ENCODE measurements around the gene SLC39A11. TPM values are rescaled to one million over a fixed set of nuclear protein-coding genes. Genes with fewer than 3 reads are reported as not detected.

Gene SLC39A11
- polyA plus RNA-seq, 3 donors: 16.6 to 27.9 (median 26.6) TPM

DNA sequence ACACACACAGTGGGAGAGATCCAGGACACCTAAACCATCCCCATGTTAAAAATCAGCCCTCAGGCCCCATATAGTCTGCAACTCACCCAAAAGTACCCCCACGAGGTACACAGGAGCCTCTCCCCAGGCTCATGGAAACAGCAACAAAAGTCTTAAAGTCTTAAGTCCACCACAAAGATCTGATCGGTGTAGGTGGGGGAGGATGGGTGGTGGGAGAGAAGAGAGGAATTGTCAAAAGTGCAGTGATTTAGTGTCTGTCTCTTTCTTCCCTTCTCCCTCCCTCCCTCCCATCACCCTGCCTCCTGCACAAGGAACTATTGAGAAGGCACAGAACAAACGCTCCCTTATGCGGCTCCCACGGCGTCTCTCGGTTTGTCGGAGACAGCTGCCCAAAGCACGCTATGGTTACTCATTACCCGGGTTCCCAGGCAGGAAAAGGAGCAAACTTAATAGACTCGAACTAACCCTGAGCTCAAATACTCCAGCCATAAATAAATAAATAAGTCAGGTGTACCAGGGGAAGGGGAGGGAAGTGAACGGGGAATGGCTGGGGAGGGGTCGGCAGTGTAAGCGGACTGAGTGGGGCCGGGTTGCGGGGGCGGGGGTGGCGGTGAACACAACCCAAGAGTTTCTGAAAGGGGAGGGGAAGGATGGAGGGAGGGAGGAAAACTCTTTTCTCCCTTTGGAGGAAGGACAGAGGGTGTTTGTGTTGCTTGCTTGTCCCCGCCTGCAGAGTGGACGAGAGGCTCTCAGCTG is 477.4 kb downstream of the SLC39A11 start:
- H3K27ac Mint-ChIP-seq: no peak overlapping the region
- no peaks in the 10 kb centered on the region for H3K4me1 ChIP-seq (ENCODE audit: control insufficient read depth in 1 of 2, insufficient read depth in 2 of 2, low read length in 2 of 2)
- no peaks in the 10 kb centered on the region for H3K79me2 ChIP-seq (ENCODE audit: insufficient read depth, low read length)
- H3K9me3 ChIP-seq (replicated peaks in 1 of 2; ENCODE audit: control insufficient read depth in 1 of 2, insufficient read depth in 1 of 2, low read length in 2 of 2): peaks cover 0 to 6% of the 10 kb centered on the region in 2 donors
- DNase-seq: no peak
- peaks cover 0 to 9% (median 2%) of the 10 kb centered on the region in 7 donors for H3K9me3 Mint-ChIP-seq
- H3K4me1 Mint-ChIP-seq: peaks cover 16% of the 10 kb centered on the region
- H4K20me1 ChIP-seq (ENCODE audit: insufficient read depth, low read length): no peaks in the 10 kb centered on the region
- no peak overlapping the region for H3K4me3 ChIP-seq (replicated peaks in 1 of 3; ENCODE audit: low read depth in 2 of 3, low read length in 3 of 3)
- 11% methylated on average over 11 of the region's 20 CpGs for WGBS (ENCODE audit: insufficient coverage)
- no peaks in the 10 kb centered on the region for H3K36me3 ChIP-seq (replicated peaks in 1 of 2; ENCODE audit: control insufficient read depth in 1 of 2, insufficient read depth in 2 of 2, low read length in 2 of 2)
- intact Hi-C loops (cut with micrococcal nuclease): no loop called here
- TF ChIP-seq, protein P1, sequence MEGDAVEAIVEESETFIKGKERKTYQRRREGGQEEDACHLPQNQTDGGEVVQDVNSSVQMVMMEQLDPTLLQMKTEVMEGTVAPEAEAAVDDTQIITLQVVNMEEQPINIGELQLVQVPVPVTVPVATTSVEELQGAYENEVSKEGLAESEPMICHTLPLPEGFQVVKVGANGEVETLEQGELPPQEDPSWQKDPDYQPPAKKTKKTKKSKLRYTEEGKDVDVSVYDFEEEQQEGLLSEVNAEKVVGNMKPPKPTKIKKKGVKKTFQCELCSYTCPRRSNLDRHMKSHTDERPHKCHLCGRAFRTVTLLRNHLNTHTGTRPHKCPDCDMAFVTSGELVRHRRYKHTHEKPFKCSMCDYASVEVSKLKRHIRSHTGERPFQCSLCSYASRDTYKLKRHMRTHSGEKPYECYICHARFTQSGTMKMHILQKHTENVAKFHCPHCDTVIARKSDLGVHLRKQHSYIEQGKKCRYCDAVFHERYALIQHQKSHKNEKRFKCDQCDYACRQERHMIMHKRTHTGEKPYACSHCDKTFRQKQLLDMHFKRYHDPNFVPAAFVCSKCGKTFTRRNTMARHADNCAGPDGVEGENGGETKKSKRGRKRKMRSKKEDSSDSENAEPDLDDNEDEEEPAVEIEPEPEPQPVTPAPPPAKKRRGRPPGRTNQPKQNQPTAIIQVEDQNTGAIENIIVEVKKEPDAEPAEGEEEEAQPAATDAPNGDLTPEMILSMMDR (IDR thresholded peaks at IDR 0.05): no peak
- H3K27me3 Mint-ChIP-seq (ENCODE audit: low read depth in 3 of 3): peaks cover 40 to 48% (median 43%) of the 10 kb centered on the region in 3 donors
- H3K36me3 Mint-ChIP-seq: no peaks in the 10 kb centered on the region
- H3K27ac ChIP-seq (ENCODE audit: low read depth in 1 of 2, low read length in 2 of 2): no peak overlapping the region
- no peak overlapping the region for H3K4me2 ChIP-seq (replicated peaks; ENCODE audit: extremely low read depth, low read length, poor library complexity, severe bottlenecking)
- H3K9ac ChIP-seq (ENCODE audit: insufficient read depth, low read length, poor library complexity, severe bottlenecking): no peak overlapping the region
- peak overlapping the region in 1 of 2 donors; percentile 47 for H3K4me3 Mint-ChIP-seq
- H2AFZ ChIP-seq (ENCODE audit: insufficient read depth, low read depth, low read length, poor library complexity, severe bottlenecking): no peak overlapping the region
- H3K27me3 ChIP-seq (ENCODE audit: control insufficient read depth in 2 of 2, insufficient read depth in 2 of 2, low read length in 2 of 2): peaks cover 10 to 39% of the 10 kb centered on the region in 2 donors

DNA sequence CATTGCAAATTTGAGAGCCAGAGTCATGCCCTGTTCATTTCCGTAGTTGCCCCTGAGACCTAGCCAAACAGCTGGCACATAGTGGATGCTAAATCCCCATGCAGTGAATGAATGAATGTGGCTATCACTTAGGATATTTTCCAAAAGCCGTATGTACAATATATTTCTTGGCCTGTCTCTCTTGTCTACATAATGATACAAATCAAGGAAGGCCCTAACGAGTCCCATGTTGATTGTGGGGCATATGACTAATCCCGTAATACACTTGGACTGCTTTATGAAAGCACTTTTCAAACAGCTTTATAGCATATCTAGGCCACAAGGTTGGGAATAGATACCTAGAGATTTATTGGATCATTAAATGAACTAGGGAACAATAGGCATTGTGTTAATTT is 478.0 kb downstream of the SLC39A11 start:
- peak overlapping the region in 1 of 2 donors; percentile 1 for H3K4me3 Mint-ChIP-seq
- Histone ChIP-seq H3K27me3 (ENCODE audit: control insufficient read depth in 2 of 2, insufficient read depth in 2 of 2, low read length in 2 of 2) (peaks cover 10 to 39% of the 10 kb centered on the region in 2 donors), H2AFZ (ENCODE audit: insufficient read depth, low read depth, low read length, poor library complexity, severe bottlenecking) (no peak overlapping the region), H3K79me2 (ENCODE audit: insufficient read depth, low read length) (no peaks in the 10 kb centered on the region), H3K4me3 (replicated peaks in 1 of 3; ENCODE audit: low read depth in 2 of 3, low read length in 3 of 3) (no peak overlapping the region), H3K9ac (ENCODE audit: insufficient read depth, low read length, poor library complexity, severe bottlenecking) (no peak overlapping the region), H3K27ac (ENCODE audit: low read depth in 1 of 2, low read length in 2 of 2) (no peak overlapping the region), H3K9me3 (replicated peaks in 1 of 2; ENCODE audit: control insufficient read depth in 1 of 2, insufficient read depth in 1 of 2, low read length in 2 of 2) (peaks cover 0 to 6% of the 10 kb centered on the region in 2 donors), H3K4me1 (ENCODE audit: control insufficient read depth in 1 of 2, insufficient read depth in 2 of 2, low read length in 2 of 2) (no peaks in the 10 kb centered on the region), H4K20me1 (ENCODE audit: insufficient read depth, low read length) (no peaks in the 10 kb centered on the region), H3K4me2 (replicated peaks; ENCODE audit: extremely low read depth, low read length, poor library complexity, severe bottlenecking) (no peak overlapping the region), H3K36me3 (replicated peaks in 1 of 2; ENCODE audit: control insufficient read depth in 1 of 2, insufficient read depth in 2 of 2, low read length in 2 of 2) (no peaks in the 10 kb centered on the region)
- no CpG with 5 or more reads among the region's 4 CpGs for WGBS (ENCODE audit: insufficient coverage)
- DNase-seq: no peak
- H3K27me3 Mint-ChIP-seq (ENCODE audit: low read depth in 3 of 3): peaks cover 42 to 48% (median 42%) of the 10 kb centered on the region in 3 donors
- H3K4me1 Mint-ChIP-seq: peaks cover 16% of the 10 kb centered on the region
- no peak overlapping the region for H3K27ac Mint-ChIP-seq
- intact Hi-C loops (cut with micrococcal nuclease): no loop called here
- H3K36me3 Mint-ChIP-seq: no peaks in the 10 kb centered on the region
- TF ChIP-seq, protein P1 (IDR thresholded peaks at IDR 0.05): no peak
- peaks cover 0 to 9% (median 2%) of the 10 kb centered on the region in 7 donors for H3K9me3 Mint-ChIP-seq
